A549 (cell line): ENCODE measurements around the gene TMEM53. TPM values are rescaled to one million over a fixed set of nuclear protein-coding genes. Genes with fewer than 3 reads are reported as not detected.

Experiments used
- ATAC-seq, 2 experiments: fragments of 200-7000 bp in 1 of 2; fragments of >200 bp in 1 of 2; cut with Nextera tagmentation in 1 of 2; cut with Tn5 transposase in 1 of 2; 3 replicates each; pipeline versions ENCODE4 v1.8.0 to v1.9.1; 2018 to 2020; ENCODE audit warnings: mild to moderate bottlenecking in 1 of 2, moderate library complexity in 1 of 2
- CTCF ChIA-PET: fragments of 300-600 bp; sonication (Branson Sonifier 250); formaldehyde crosslinking; extraction: SDS; loops from one replicate; lab custom pipeline; 2021; ENCODE audit warnings: antibody characterized with exemption, inconsistent platforms; lab: Yijun Ruan, JAX
- POLR2A ChIA-PET: fragments of 350-600 bp; formaldehyde crosslinking; extraction: SDS; loops from one replicate; lab custom pipeline; 2021; ENCODE audit warnings: antibody characterized with exemption, inconsistent platforms; lab: Yijun Ruan, JAX
- DNase-seq, 2 experiments: peaks; one replicate each; pipeline versions ENCODE4 v3.0.0 to v3.0.0-alpha.2; 2011 to 2016; ENCODE audit warnings: low read depth in 1 of 2, low spot score in 1 of 2
- FAIRE-seq: peaks from 2 replicates; lab custom pipeline; 2011; peaks lifted over from hg19 to GRCh38; lab: Jason Lieb, UNC
- H3K27ac ChIP-seq, 2 experiments: fragments of >200 bp; sonication (Bioruptor Twin); formaldehyde crosslinking; 3 replicates each; pipeline ENCODE4 v1.5.1; 2016 to 2017
- H3K4me1 ChIP-seq: fragments of >200 bp; sonication (Bioruptor Twin); formaldehyde crosslinking; 3 replicates; pipeline ENCODE4 v1.6.1; 2016
- H3K4me2 ChIP-seq: fragments of >200 bp; sonication (Bioruptor Twin); formaldehyde crosslinking; 3 replicates; pipeline ENCODE4 v1.6.1; 2016
- H3K4me3 ChIP-seq: fragments of >200 bp; sonication (Bioruptor Twin); formaldehyde crosslinking; 3 replicates; pipeline ENCODE4 v1.5.1; 2016
- H3K9me3 ChIP-seq: fragments of >200 bp; sonication (Bioruptor Twin); formaldehyde crosslinking; 3 replicates; pipeline ENCODE4 v1.6.1; 2016
- BHLHE40 ChIP-seq: IDR thresholded peaks from 2 replicates; pipeline ENCODE4 v1.6.1; 2012; ENCODE audit warnings: low read depth, low read length, inconsistent platforms
- CBX2 ChIP-seq: fragments of 200-600 bp; sonication (generic); IDR thresholded peaks from 2 replicates; pipeline ENCODE4 v1.6.1; 2016; ENCODE audit warnings: low read depth, mild to moderate bottlenecking, borderline replicate concordance
- CBX8 ChIP-seq: fragments of 200-600 bp; sonication (generic); IDR thresholded peaks from 2 replicates; pipeline ENCODE4 v1.6.1; 2016
- CHD4 ChIP-seq: fragments of 200-600 bp; sonication (generic); IDR thresholded peaks from 2 replicates; pipeline ENCODE4 v1.6.1; 2016; ENCODE audit warnings: antibody characterized with exemption, mild to moderate bottlenecking, borderline replicate concordance
- CTCF ChIP-seq: fragments of >200 bp; sonication (Bioruptor Twin); formaldehyde crosslinking; IDR thresholded peaks from 3 replicates; pipeline ENCODE4 v1.5.1; 2016
- EHF ChIP-seq: fragments of 250-450 bp; sonication (Bioruptor Pico); IDR thresholded peaks from 2 replicates; pipeline ENCODE4 v1.5.0; 2020; ENCODE audit warnings: mild to moderate bottlenecking
- FOSL2 ChIP-seq, 2 experiments: fragments of 450-650 bp in 1 of 2; fragments of >200 bp in 1 of 2; sonication (Bioruptor Twin) in 1 of 2; formaldehyde crosslinking; IDR thresholded peaks; 2 replicates each; pipeline versions ENCODE4 v1.5.0 to v1.6.1; 2016 to 2020; ENCODE audit warnings: mild to moderate bottlenecking in 1 of 2, moderate library complexity in 1 of 2
- HES2 ChIP-seq: fragments of >200 bp; sonication (Bioruptor Twin); formaldehyde crosslinking; IDR thresholded peaks from 2 replicates; pipeline ENCODE4 v1.6.1; 2016
- HOXB13 ChIP-seq: fragments of 250-450 bp; sonication (Bioruptor Pico); IDR thresholded peaks from 2 replicates; pipeline ENCODE4 v1.5.0; 2020; ENCODE audit warnings: low read depth, mild to moderate bottlenecking, moderate library complexity
- JUN ChIP-seq, 2 experiments: fragments of >200 bp; sonication (Bioruptor Twin); formaldehyde crosslinking; IDR thresholded peaks; 2 replicates in 1 of 2; 3 replicates in 1 of 2; pipeline ENCODE4 v1.6.1; 2016 to 2017
- JUNB ChIP-seq: fragments of >200 bp; sonication (Bioruptor Twin); formaldehyde crosslinking; IDR thresholded peaks from 2 replicates; pipeline ENCODE4 v1.6.1; 2016
- KDM1A ChIP-seq: fragments of 200-600 bp; sonication (generic); IDR thresholded peaks from 2 replicates; pipeline ENCODE4 v1.6.1; 2016; ENCODE audit warnings: low read depth, mild to moderate bottlenecking
- NR3C1 ChIP-seq: fragments of >200 bp; sonication (Bioruptor Twin); formaldehyde crosslinking; IDR thresholded peaks from 3 replicates; pipeline ENCODE4 v1.6.1; 2017
- PHF8 ChIP-seq: fragments of 200-600 bp; sonication (generic); IDR thresholded peaks from 2 replicates; pipeline ENCODE4 v1.6.1; 2016; ENCODE audit warnings: low read depth, mild to moderate bottlenecking, antibody characterized with exemption, moderate library complexity, borderline replicate concordance
- RFX5 ChIP-seq: fragments of 450-650 bp; IDR thresholded peaks from 2 replicates; pipeline ENCODE4 v1.7.1; 2014; ENCODE audit warnings: antibody characterized with exemption, mild to moderate bottlenecking, moderate library complexity
- ZFP36 ChIP-seq: fragments of 450-650 bp; IDR thresholded peaks from 2 replicates; pipeline ENCODE4 v1.6.1; 2014; ENCODE audit warnings: borderline replicate concordance; ENCODE audit not compliant: partially characterized antibody
- ZSCAN20 ChIP-seq: fragments of 250-450 bp; sonication (Bioruptor Pico); IDR thresholded peaks from 2 replicates; pipeline ENCODE4 v1.8.0; 2022; ENCODE audit warnings: mild to moderate bottlenecking, moderate library complexity
- WGBS: methylation state at CpG from one replicate; pipeline ENCODE4 v1.1.6; 2017; ENCODE audit errors: missing lambda C conversion rate; 5-methylcytosine and 5-hydroxymethylcytosine counted together
- polyA plus RNA-seq, 4 experiments: library from polyadenylated mRNA; depleted of rRNA in 3 of 4; stranded (reverse); fragments of >200 nt; fragmentation: RNase III in 1 of 4; extraction: RNeasy Plus Mini Kit Qiagen cat#74134 plus additional on column Dnase treatment in 1 of 4; gene quantifications; 2 replicates in 3 of 4; 3 replicates in 1 of 4; pipeline ENCODE4 v1.2.3, GENCODE V29; 2011 to 2017
- TF ChIP-seq, protein P1 (sequence below): fragments of 250-450 bp; sonication (Bioruptor Pico); IDR thresholded peaks from 2 replicates; pipeline ENCODE4 v1.5.0; 2021; ENCODE audit warnings: mild to moderate bottlenecking, moderate library complexity, borderline replicate concordance
- TF ChIP-seq, protein P2 (sequence below): IDR thresholded peaks from 2 replicates; pipeline ENCODE4 v1.6.1; 2012

Gene TMEM53
- polyA plus RNA-seq, 2 of the 4 experiments (the other 2 are of a cell fraction): 6.2 to 8.0 TPM

DNA sequence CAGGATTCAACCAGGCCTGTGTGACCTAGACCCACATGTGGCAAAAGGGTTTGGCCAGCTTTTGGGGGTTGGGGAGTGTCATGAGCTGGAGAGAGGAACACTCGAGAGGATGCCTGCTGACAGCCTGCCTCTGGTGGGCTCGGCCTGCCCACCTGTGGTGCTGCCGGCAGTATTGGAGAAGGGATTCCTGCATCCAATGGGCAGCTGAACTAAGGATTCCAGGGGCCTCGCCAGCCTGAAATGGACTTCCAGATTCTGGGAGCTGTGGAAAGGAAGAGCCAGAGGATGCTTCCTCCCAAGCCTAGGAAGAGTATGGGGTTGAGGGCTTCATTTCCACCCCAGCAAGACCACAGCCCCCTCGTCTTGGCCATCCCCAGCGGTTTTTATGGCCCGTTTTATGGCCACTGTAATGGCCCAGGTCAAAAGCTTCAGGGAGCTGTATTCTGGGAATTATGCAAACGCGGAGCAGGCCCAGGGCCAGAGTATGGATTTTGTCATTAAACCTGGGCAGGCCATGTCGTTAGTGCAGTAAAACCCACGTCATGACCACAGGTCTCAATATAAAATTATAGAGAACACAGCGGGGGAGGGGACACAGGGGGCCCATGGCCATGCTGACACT, 63.6 kb downstream of the TMEM53 start:
- H3K4me3 ChIP-seq: no peak overlapping the region
- no peaks in the 10 kb centered on the region for H3K9me3 ChIP-seq
- 70% methylated on average over 10 of the region's 12 CpGs for WGBS
- no peaks in the 10 kb centered on the region for H3K4me1 ChIP-seq
- POLR2A ChIA-PET: no interaction called here
- no peak overlapping the region for H3K27ac ChIP-seq
- no peak for ATAC-seq
- DNase-seq: no peak
- CTCF ChIA-PET: interaction anchor here (0.9 to 3.6 kb wide), 7 partner anchors 8 to 624 kb away, joined by 3 to 24 read pairs (median 3); no protein-coding TSS in a partner anchor
- TF ChIP-seq BHLHE40: no peak
- no peak for TF ChIP-seq NR3C1
- no peak for TF ChIP-seq CBX8
- no peak for TF ChIP-seq FOSL2 (IDR thresholded peaks at IDR 0.05)
- no peak for TF ChIP-seq FOSL2 (CRISPR knock-in tag; IDR thresholded peaks at IDR 0.05)
- TF ChIP-seq HES2: no peak
- no peak for TF ChIP-seq PHF8
- no peak for FAIRE-seq
- no peak overlapping the region for H3K4me2 ChIP-seq

DNA sequence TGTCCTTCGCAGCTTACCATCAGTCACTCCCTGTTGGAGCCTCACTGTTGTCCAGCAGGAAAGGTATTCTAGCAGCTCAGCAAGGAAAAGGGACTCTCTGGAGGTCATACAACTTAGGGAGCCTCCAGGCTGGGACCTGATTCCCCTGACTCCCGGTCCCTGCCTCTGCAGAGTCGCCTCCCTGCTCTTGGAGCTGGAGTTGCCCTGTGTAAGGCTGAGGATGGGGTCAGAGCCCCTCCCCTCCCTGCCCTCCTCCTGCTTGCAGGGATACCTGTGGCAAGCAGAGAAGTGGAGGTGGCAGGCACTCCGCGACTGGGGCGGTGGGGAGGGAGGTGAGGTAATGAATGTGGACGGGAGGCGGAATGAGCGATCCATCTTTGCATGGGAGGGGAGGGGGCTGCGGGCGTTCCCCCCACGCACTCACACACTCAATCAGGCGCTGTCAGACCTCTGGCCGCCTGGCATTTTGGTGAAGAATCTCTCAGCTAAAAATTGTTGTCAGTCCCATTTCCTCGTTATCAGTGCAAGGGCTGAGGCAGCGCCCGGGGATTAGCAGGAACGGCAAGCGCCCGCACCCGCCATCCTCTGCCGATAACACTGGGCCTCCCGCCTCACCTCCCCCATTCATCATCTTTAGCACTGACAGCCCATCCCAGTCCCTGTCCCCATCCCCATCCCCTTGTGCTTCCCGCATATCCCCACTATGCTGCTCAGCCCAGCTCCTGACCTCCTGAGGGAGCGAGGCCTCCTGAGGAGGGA, 64.3 kb downstream of the TMEM53 start:
- ChIA-PET CTCF (interaction anchor here (0.9 to 3.6 kb wide), 7 partner anchors 7 to 392 kb away, joined by 3 to 24 read pairs (median 4); no protein-coding TSS in a partner anchor), POLR2A (no interaction called here)
- H3K27ac ChIP-seq: no peak overlapping the region
- ATAC-seq (no peak), DNase-seq (no peak), FAIRE-seq (no peak)
- H3K9me3 ChIP-seq: no peaks in the 10 kb centered on the region
- H3K4me3 ChIP-seq: no peak overlapping the region
- 89% methylated on average over 18 of the region's 25 CpGs for WGBS
- no peak overlapping the region for H3K4me2 ChIP-seq
- no peaks in the 10 kb centered on the region for H3K4me1 ChIP-seq
- TF ChIP-seq KDM1A: no peak
- no peak for TF ChIP-seq CTCF
- TF ChIP-seq, protein P1, sequence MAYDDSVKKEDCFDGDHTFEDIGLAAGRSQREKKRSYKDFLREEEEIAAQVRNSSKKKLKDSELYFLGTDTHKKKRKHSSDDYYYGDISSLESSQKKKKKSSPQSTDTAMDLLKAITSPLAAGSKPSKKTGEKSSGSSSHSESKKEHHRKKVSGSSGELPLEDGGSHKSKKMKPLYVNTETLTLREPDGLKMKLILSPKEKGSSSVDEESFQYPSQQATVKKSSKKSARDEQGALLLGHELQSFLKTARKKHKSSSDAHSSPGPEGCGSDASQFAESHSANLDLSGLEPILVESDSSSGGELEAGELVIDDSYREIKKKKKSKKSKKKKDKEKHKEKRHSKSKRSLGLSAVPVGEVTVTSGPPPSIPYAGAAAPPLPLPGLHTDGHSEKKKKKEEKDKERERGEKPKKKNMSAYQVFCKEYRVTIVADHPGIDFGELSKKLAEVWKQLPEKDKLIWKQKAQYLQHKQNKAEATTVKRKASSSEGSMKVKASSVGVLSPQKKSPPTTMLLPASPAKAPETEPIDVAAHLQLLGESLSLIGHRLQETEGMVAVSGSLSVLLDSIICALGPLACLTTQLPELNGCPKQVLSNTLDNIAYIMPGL (CRISPR knock-in tag): no peak
- TF ChIP-seq, protein P2, sequence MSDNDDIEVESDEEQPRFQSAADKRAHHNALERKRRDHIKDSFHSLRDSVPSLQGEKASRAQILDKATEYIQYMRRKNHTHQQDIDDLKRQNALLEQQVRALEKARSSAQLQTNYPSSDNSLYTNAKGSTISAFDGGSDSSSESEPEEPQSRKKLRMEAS: no peak
- TF ChIP-seq CHD4: no peak
- TF ChIP-seq BHLHE40: no peak
- no peak for TF ChIP-seq EHF
- TF ChIP-seq HOXB13 (CRISPR knock-in tag): no peak
- no peak for TF ChIP-seq JUN (IDR thresholded peaks at IDR 0.05)
- no peak for TF ChIP-seq JUNB
- no peak for TF ChIP-seq ZFP36
- no peak for TF ChIP-seq ZSCAN20
- no peak for TF ChIP-seq RFX5
- no peak for TF ChIP-seq CBX2
